ENCODE measurements around the gene HPX. TPM values are rescaled to one million over a fixed set of nuclear protein-coding genes. Genes with fewer than 3 reads are reported as not detected.

HPX gene
- total RNA-seq, 1 experiment from 2014 or later, result 0.75 TPM

- H3K4me3 Mint-ChIP-seq (ENCODE audit: unreplicated experiment), result no peak overlapping the region
- peaks cover 26% of the 10 kb centered on the region for H3K36me3 Mint-ChIP-seq (ENCODE audit: insufficient read depth, unreplicated experiment)
- no peaks in the 10 kb centered on the region for H3K27me3 Mint-ChIP-seq (ENCODE audit: insufficient read depth, unreplicated experiment)
- H3K9me3 Mint-ChIP-seq (ENCODE audit: unreplicated experiment), result no peaks in the 10 kb centered on the region
- BruUV-seq (replicated peaks), result no TSS peak
- TF ChIP-seq CTCF (IDR thresholded peaks at IDR 0.05; ENCODE audit: unreplicated experiment), result no peak
- no peak for DNase-seq (ENCODE audit: unreplicated experiment)
- H3K4me1 Mint-ChIP-seq (ENCODE audit: insufficient read depth, unreplicated experiment), result peaks cover 2% of the 10 kb centered on the region
- ChIA-PET CTCF (interaction anchor here (0.7 to 10.6 kb wide), 3 partner anchors 17 to 125 kb away, joined by 3 to 65 read pairs (median 23); no protein-coding TSS in a partner anchor), POLR2A (interaction anchor here (1.0 to 1.2 kb wide), 2 partner anchors 30 to 116 kb away, joined by 3 read pairs; no protein-coding TSS in a partner anchor)
- no peak overlapping the region for H3K27ac Mint-ChIP-seq (ENCODE audit: low read depth, unreplicated experiment)
- intact Hi-C loops (cut with micrococcal nuclease), result no loop called here
Measured at GRCh38 chr11:6488342-6488741, 47.6 kb upstream of the HPX start.

DNA sequence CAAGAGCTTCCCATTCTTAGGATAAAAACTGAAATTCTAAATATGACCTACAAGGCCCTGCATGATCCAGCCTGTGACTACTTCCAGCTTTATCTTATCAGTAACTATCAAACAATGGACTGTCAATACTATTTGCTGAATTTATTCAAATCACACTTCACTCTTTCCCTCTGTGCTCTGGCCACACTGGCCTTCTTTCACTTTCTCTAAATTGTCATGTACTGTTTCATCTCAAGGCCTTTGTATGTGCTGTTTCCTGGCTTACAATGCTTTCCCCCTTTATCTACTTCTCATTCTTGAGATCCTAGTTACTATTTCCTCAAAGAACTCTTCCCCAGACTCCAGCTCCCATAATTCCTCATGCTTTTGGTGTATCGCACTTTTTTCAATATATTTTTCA lies 46.2 kb upstream of the HPX start:
- H3K27ac Mint-ChIP-seq (ENCODE audit: low read depth, unreplicated experiment), result no peak overlapping the region
- H3K4me3 Mint-ChIP-seq (ENCODE audit: unreplicated experiment), result no peak overlapping the region
- no TSS peak for BruUV-seq (replicated peaks)
- POLR2A ChIA-PET, result interaction anchor here (0.6 to 0.9 kb wide), 4 partner anchors 23 to 97 kb away, joined by 3 to 4 read pairs (median 3); partner anchors contain the start of gene SMPD1
- TF ChIP-seq CTCF (IDR thresholded peaks at IDR 0.05; ENCODE audit: unreplicated experiment), result no peak
- peaks cover 12% of the 10 kb centered on the region for H3K4me1 Mint-ChIP-seq (ENCODE audit: insufficient read depth, unreplicated experiment)
- no peaks in the 10 kb centered on the region for H3K27me3 Mint-ChIP-seq (ENCODE audit: insufficient read depth, unreplicated experiment)
- H3K9me3 Mint-ChIP-seq (ENCODE audit: unreplicated experiment), result no peaks in the 10 kb centered on the region
- intact Hi-C loops (cut with micrococcal nuclease), result no loop called here
- CTCF ChIA-PET, result interaction anchor here (0.5 to 10.6 kb wide), 7 partner anchors 13 to 209 kb away, joined by 3 to 65 read pairs (median 4); no protein-coding TSS in a partner anchor
- no peak for DNase-seq (ENCODE audit: unreplicated experiment)
- peaks cover 37% of the 10 kb centered on the region for H3K36me3 Mint-ChIP-seq (ENCODE audit: insufficient read depth, unreplicated experiment)

- CTCF ChIA-PET, result interaction anchor here (0.5 to 10.6 kb wide), 9 partner anchors 13 to 368 kb away, joined by 3 to 65 read pairs (median 4); no protein-coding TSS in a partner anchor
Measured at GRCh38 chr11:6486256-6486655, 45.5 kb upstream of the HPX start.

GRCh38 chr11:6485661-6486060 lies 44.9 kb upstream of the HPX start:
- H3K4me3 Mint-ChIP-seq (ENCODE audit: unreplicated experiment), result no peak overlapping the region
- BruUV-seq (replicated peaks), result no TSS peak
- H3K36me3 Mint-ChIP-seq (ENCODE audit: insufficient read depth, unreplicated experiment), result peaks cover 45% of the 10 kb centered on the region
- DNase-seq (ENCODE audit: unreplicated experiment), result no peak
- H3K9me3 Mint-ChIP-seq (ENCODE audit: unreplicated experiment), result no peaks in the 10 kb centered on the region
- H3K27ac Mint-ChIP-seq (ENCODE audit: low read depth, unreplicated experiment), result no peak overlapping the region
- no peak for TF ChIP-seq CTCF (IDR thresholded peaks at IDR 0.05; ENCODE audit: unreplicated experiment)
- no peaks in the 10 kb centered on the region for H3K27me3 Mint-ChIP-seq (ENCODE audit: insufficient read depth, unreplicated experiment)
- intact Hi-C loops (cut with micrococcal nuclease), result no loop called here
- H3K4me1 Mint-ChIP-seq (ENCODE audit: insufficient read depth, unreplicated experiment), result peaks cover 16% of the 10 kb centered on the region
- CTCF ChIA-PET, result interaction anchor here (0.6 to 10.6 kb wide), 7 partner anchors 15 to 369 kb away, joined by 3 to 65 read pairs (median 4); no protein-coding TSS in a partner anchor
- POLR2A ChIA-PET, result interaction anchor here (0.8 to 2.3 kb wide), 2 partner anchors 96 to 106 kb away, joined by 3 to 7 read pairs; partner anchors contain the start of gene SMPD1

More at GRCh38 chr11:6486256-6486655, 45.5 kb upstream of the HPX start:
- no peaks in the 10 kb centered on the region for H3K9me3 Mint-ChIP-seq (ENCODE audit: unreplicated experiment)
- intact Hi-C loops (cut with micrococcal nuclease), result no loop called here
- POLR2A ChIA-PET, result interaction anchor here (0.6 kb wide), 1 partner anchor 23 kb away, joined by 3 read pairs; no protein-coding TSS in a partner anchor
- no peak overlapping the region for H3K4me3 Mint-ChIP-seq (ENCODE audit: unreplicated experiment)
- no TSS peak for BruUV-seq (replicated peaks)
- H3K27ac Mint-ChIP-seq (ENCODE audit: low read depth, unreplicated experiment), result no peak overlapping the region
- H3K4me1 Mint-ChIP-seq (ENCODE audit: insufficient read depth, unreplicated experiment), result peaks cover 12% of the 10 kb centered on the region
- no peak for TF ChIP-seq CTCF (IDR thresholded peaks at IDR 0.05; ENCODE audit: unreplicated experiment)
- H3K36me3 Mint-ChIP-seq (ENCODE audit: insufficient read depth, unreplicated experiment), result peaks cover 40% of the 10 kb centered on the region
- H3K27me3 Mint-ChIP-seq (ENCODE audit: insufficient read depth, unreplicated experiment), result no peaks in the 10 kb centered on the region
- no peak for DNase-seq (ENCODE audit: unreplicated experiment)
